ENCODE results near the gene ADNP2.

- TF ChIP-seq CTCF (IDR thresholded peaks at IDR 0.05; ENCODE audit: low read depth, low read length) (no peak), MYC (IDR thresholded peaks at IDR 0.05; ENCODE audit: low read depth, low read length) (no peak), POLR2A (IDR thresholded peaks at IDR 0.05; ENCODE audit: extremely low read depth, insufficient read length) (no peak), MAX (IDR thresholded peaks at IDR 0.05; ENCODE audit: low read depth, low read length) (no peak)
Observed at GRCh38 chr18:80132180-80132812, 23.2 kb downstream of the ADNP2 start.

Data from NB4 (cell line).